IMR-90 (cell line): ENCODE data around the gene MZB1. TPM values are rescaled to one million over a fixed set of nuclear protein-coding genes. Genes with fewer than 3 reads are reported as not detected.
A peak's percentile ranks its signal among the peaks of the same experiment; 100 is the strongest.

Experiments
- ATAC-seq: fragments of 200-7000 bp; cut with Tn5 transposase; 2 replicates; pipeline ENCODE4 v1.9.1; 2020; ENCODE audit warnings: low read depth, mild to moderate bottlenecking, moderate library complexity
- BruUV-seq: library from RNA; stranded (reverse); fragments of 400-500 nt; replicated peaks from 2 replicates; lab custom pipeline; 2021; lab: Mats Ljungman, UMichigan
- CTCF ChIA-PET: fragments of 300-600 bp; formaldehyde crosslinking; extraction: SDS; loops from one replicate; lab custom pipeline; 2021; ENCODE audit warnings: antibody characterized with exemption; lab: Yijun Ruan, JAX
- POLR2A ChIA-PET: fragments of 300-600 bp; sonication (Branson Sonifier 250); formaldehyde crosslinking; loops from one replicate; lab custom pipeline; 2022; ENCODE audit warnings: antibody characterized with exemption; ENCODE audit not compliant: unreplicated experiment; lab: Charles Lee
- DNase-seq: peaks from one replicate; pipeline ENCODE4 v3.0.0; 2013
- H2AFZ ChIP-seq: replicated peaks from 2 replicates; pipeline ENCODE3; 2013; ENCODE audit warnings: low read length, mild to moderate bottlenecking; ENCODE audit not compliant: poor library complexity
- H2AK5ac ChIP-seq: 2 replicates; pipeline ENCODE4 v1.6.1; 2013; ENCODE audit warnings: low read depth, low read length, inconsistent platforms
- H2AK9ac ChIP-seq: replicated peaks from 2 replicates; pipeline ENCODE3; 2013; ENCODE audit warnings: mild to moderate bottlenecking, low read depth, low read length, moderate library complexity; ENCODE audit not compliant: poor library complexity
- H2BK120ac ChIP-seq: 2 replicates; pipeline ENCODE4 v1.6.1; 2013; ENCODE audit warnings: low read depth, low read length, inconsistent platforms
- H2BK15ac ChIP-seq: 3 replicates; pipeline ENCODE4 v1.6.1; 2013; ENCODE audit warnings: low read depth, low read length, inconsistent platforms
- H2BK20ac ChIP-seq: 2 replicates; pipeline ENCODE4 v1.6.1; 2013; ENCODE audit warnings: low read depth, mild to moderate bottlenecking, inconsistent platforms, low read length, moderate library complexity
- H2BK5ac ChIP-seq: 2 replicates; pipeline ENCODE4 v1.6.1; 2013; ENCODE audit warnings: mild to moderate bottlenecking, low read depth, low read length, inconsistent platforms; ENCODE audit not compliant: poor library complexity, severe bottlenecking
- H3K14ac ChIP-seq: replicated peaks from 2 replicates; pipeline ENCODE4 v1.6.1; 2013; ENCODE audit warnings: low read depth, low read length, inconsistent platforms
- H3K18ac ChIP-seq: 2 replicates; pipeline ENCODE4 v1.6.1; 2013; ENCODE audit warnings: low read depth, low read length, control low read depth
- H3K23ac ChIP-seq: 2 replicates; pipeline ENCODE4 v1.6.1; 2013; ENCODE audit warnings: low read depth, low read length, inconsistent platforms
- H3K27ac ChIP-seq: 2 replicates; pipeline ENCODE4 v1.5.1; 2013; ENCODE audit warnings: mild to moderate bottlenecking, control low read depth, low read length; ENCODE audit not compliant: insufficient read depth
- H3K27me3 ChIP-seq: 2 replicates; pipeline ENCODE4 v1.6.1; 2013; ENCODE audit warnings: low read length; ENCODE audit not compliant: control insufficient read depth, insufficient read depth
- H3K36me3 ChIP-seq: 2 replicates; pipeline ENCODE4 v1.6.1; 2013; ENCODE audit warnings: low read length, mixed read lengths; ENCODE audit not compliant: control insufficient read depth, insufficient read depth
- H3K4ac ChIP-seq: 2 replicates; pipeline ENCODE4 v1.6.1; 2013; ENCODE audit warnings: low read depth, low read length, inconsistent platforms
- H3K4me1 ChIP-seq: 2 replicates; pipeline ENCODE4 v1.6.1; 2013; ENCODE audit warnings: low read length, mixed read lengths; ENCODE audit not compliant: control insufficient read depth, insufficient read depth
- H3K4me2 ChIP-seq: 2 replicates; pipeline ENCODE4 v1.6.1; 2013; ENCODE audit warnings: low read depth, mild to moderate bottlenecking, control low read depth, low read length, moderate library complexity
- H3K4me3 ChIP-seq: 2 replicates; pipeline ENCODE4 v1.5.1; 2013; ENCODE audit warnings: low read depth, mild to moderate bottlenecking, control low read depth, low read length, moderate library complexity; ENCODE audit not compliant: insufficient read depth
- H3K56ac ChIP-seq: 2 replicates; pipeline ENCODE4 v1.6.1; 2013; ENCODE audit warnings: low read length, inconsistent platforms; ENCODE audit not compliant: insufficient read depth; ENCODE audit errors: extremely low read depth
- H3K79me1 ChIP-seq, 2 experiments: 2 replicates each; pipeline ENCODE4 v1.6.1; 2013; ENCODE audit warnings: low read length in 2 of 2, inconsistent platforms in 1 of 2, low read depth in 1 of 2
- H3K9ac ChIP-seq: 2 replicates; pipeline ENCODE4 v1.6.1; 2013; ENCODE audit warnings: low read depth, low read length, control low read depth
- H3K9me1 ChIP-seq: 2 replicates; pipeline ENCODE4 v1.6.1; 2013; ENCODE audit warnings: low read length, inconsistent platforms; ENCODE audit not compliant: insufficient read depth
- H3K9me3 ChIP-seq: 2 replicates; pipeline ENCODE4 v1.6.1; 2013; ENCODE audit warnings: low read length; ENCODE audit not compliant: control insufficient read depth, insufficient read depth
- H4K20me1 ChIP-seq: 2 replicates; pipeline ENCODE4 v1.6.1; 2013; ENCODE audit warnings: low read length, inconsistent platforms; ENCODE audit not compliant: insufficient read depth
- H4K5ac ChIP-seq: 2 replicates; pipeline ENCODE4 v1.6.1; 2013; ENCODE audit warnings: mild to moderate bottlenecking, low read depth, low read length, control low read depth
- H4K8ac ChIP-seq, 2 experiments: 2 replicates each; pipeline ENCODE4 v1.6.1; 2013; ENCODE audit warnings: low read depth in 2 of 2, low read length in 2 of 2, control low read depth in 1 of 2, inconsistent platforms in 1 of 2
- H4K91ac ChIP-seq: 2 replicates; pipeline ENCODE4 v1.6.1; 2013; ENCODE audit warnings: low read depth, low read length, inconsistent platforms; ENCODE audit not compliant: insufficient read depth
- BHLHE40 ChIP-seq: fragments of 150-350 bp; IDR thresholded peaks from 2 replicates; pipeline ENCODE4 v1.6.1; 2016; ENCODE audit warnings: mild to moderate bottlenecking, low read depth, low read length
- NFE2L2 ChIP-seq: fragments of 150-350 bp; IDR thresholded peaks from 2 replicates; pipeline ENCODE4 v1.6.1; 2016; ENCODE audit warnings: low read depth, mild to moderate bottlenecking, low read length
- SMC3 ChIP-seq: fragments of 150-350 bp; IDR thresholded peaks from 2 replicates; pipeline ENCODE4 v1.6.1; 2016; ENCODE audit warnings: low read depth, mild to moderate bottlenecking, antibody characterized with exemption, low read length, moderate library complexity
- WGBS, 2 experiments: methylation state at CpG; one replicate each; pipeline versions ENCODE4 v1.1.5 to v1.1.7; 2013; ENCODE audit warnings: missing lambda C conversion rate in 2 of 2; ENCODE audit not compliant: insufficient read length in 1 of 2; ENCODE audit errors: extremely low coverage in 2 of 2; 5-methylcytosine and 5-hydroxymethylcytosine counted together
- dilution Hi-C: fragments of 300-500 bp; cut with HindIII; formaldehyde crosslinking; loops from one replicate; pipeline ENCODE4 v1.14.3; 2018; ENCODE audit warnings: low sequenced_read_pairs; ENCODE audit not compliant: unreplicated experiment
- in situ Hi-C: fragments of 300-500 bp; cut with MboI; formaldehyde crosslinking; loops from 3 replicates; pipeline ENCODE4 v1.14.3; 2019; ENCODE audit warnings: low sequenced_read_pairs, inconsistent platforms, mixed read lengths
- intact Hi-C: fragments of 100-400 bp; cut with micrococcal nuclease; formaldehyde crosslinking; loops from 2 replicates; pipeline ENCODE4 v1.10.0; 2022
- polyA plus RNA-seq, 3 experiments: library from polyadenylated mRNA; depleted of rRNA; stranded (reverse); fragments of >200 nt; gene quantifications; 2 replicates each; pipeline ENCODE4 v1.2.3, GENCODE V29; 2012; ENCODE audit warnings: low replicate concordance in 1 of 3
- total RNA-seq: library from RNA; depleted of rRNA; stranded (reverse); fragments of >200 nt; gene quantifications from 2 replicates; pipeline ENCODE4 v1.2.3, GENCODE V29; 2012

MZB1 gene
- total and polyA plus RNA-seq, 2 of the 4 experiments (the other 2 are of a cell fraction) = not detected

- Histone ChIP-seq H3K4me1 (peaks cover 5% of the 10 kb centered on the region; the same call in 1 of the 2 replicates), H2BK120ac (no peak overlapping the region), H4K5ac (no peak overlapping the region), H3K36me3 (no peaks in the 10 kb centered on the region), H2BK5ac (no peak overlapping the region), H3K27ac (no peak overlapping the region), H2AFZ (peak overlapping the region; percentile 86), H3K56ac (no peak overlapping the region), H3K14ac (0 out of 2 replicates have a peak overlapping the region, but pooled peaks have one; percentile 66), H3K9me3 (peaks cover 16% of the 10 kb centered on the region; the same call in 1 of the 2 replicates), H2AK5ac (peak overlapping the region; percentile 87; the same call in 1 of the 2 replicates), H3K4me3 (no peak overlapping the region), H3K4ac (no peak overlapping the region), H2AK9ac (peak overlapping the region; percentile 66), H2BK20ac (no peak overlapping the region), H4K20me1 (no peaks in the 10 kb centered on the region), H3K27me3 (peaks cover 28% of the 10 kb centered on the region), H3K9ac (no peak overlapping the region), H3K23ac (no peak overlapping the region), H4K91ac (no peak overlapping the region), H3K4me2 (no peak overlapping the region), H3K9me1 (no peaks in the 10 kb centered on the region), H2BK15ac (no peak overlapping the region), H3K18ac (no peak overlapping the region), H4K8ac (peak overlapping the region in 1 of 2 experiments; percentile 47; a peak in 2 of 4 replicates), H3K79me1 (no peaks in the 10 kb centered on the region)
- WGBS, 2 experiments = 46% methylated on average over 7 of the region's 33 CpGs; no CpG with 5 or more reads in 1 of the 2 experiments
- DNase-seq = peak; percentile 28
- intact Hi-C loops (no loop called here), dilution Hi-C loops (no loop called here), in situ Hi-C loops (no loop called here)
- ChIA-PET POLR2A (interaction anchor here (0.7 kb wide), 1 partner anchor 86 kb away, joined by 3 read pairs; no protein-coding TSS in a partner anchor), CTCF (no interaction called here)
- no peak for ATAC-seq
- BruUV-seq = no TSS peak
- no peak for TF ChIP-seq NFE2L2
- TF ChIP-seq SMC3 = no peak
- TF ChIP-seq BHLHE40 = no peak
These were observed 2.0 kb upstream of the MZB1 start for GRCh38 chr5:139391570-139392323.
